HG03558 (cell line): ENCODE results near the gene SLC11A2.

ENCODE experiments used
- ATAC-seq: cut with Tn5 transposase; IDR thresholded peaks from one replicate; pipeline ENCODE4 v1.9.1; 2021; ENCODE audit warnings: moderate number of reproducible peaks; ENCODE audit not compliant: unreplicated experiment; ENCODE audit errors: extremely low read depth

SLC11A2 gene

DNA sequence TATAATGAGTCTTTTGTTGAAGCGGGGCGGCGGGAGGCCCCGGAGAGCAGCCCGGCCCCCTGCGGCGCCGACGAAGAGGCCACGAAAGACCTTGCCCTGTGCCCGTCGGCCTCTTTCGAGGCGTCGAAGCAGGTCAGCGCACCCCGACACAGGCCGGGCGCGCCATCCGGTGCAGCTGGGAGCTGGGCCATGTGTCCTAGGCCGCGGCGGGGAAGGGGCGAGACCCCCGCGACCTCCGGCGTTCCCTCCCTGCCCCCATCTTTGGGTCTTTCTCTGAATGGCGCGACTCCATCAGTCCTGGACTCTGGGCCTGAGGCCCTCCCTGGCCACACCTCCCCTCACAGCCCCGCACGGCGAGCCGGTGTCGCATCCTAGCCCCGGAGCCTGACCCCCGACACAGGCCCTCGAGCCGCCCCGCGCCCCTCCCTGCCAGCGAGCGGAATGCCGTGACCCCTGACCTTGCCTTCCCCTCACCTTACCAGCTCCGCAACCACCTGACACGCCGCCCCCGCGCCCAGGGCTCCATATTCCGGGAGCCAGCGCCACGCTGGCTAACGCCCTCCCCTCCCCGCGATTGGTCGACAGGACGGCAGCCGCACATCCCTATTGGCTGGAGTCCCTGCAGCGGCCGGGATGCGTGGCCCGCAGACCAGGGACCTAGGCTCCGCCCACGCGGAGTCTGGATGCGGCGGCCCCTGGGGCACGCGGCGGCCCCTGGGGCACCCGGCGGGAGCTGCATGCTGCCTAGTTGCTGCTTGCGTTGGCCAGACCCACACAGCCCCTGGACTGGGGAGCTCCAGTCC, at the start of gene SLC11A2:
SLC11A2 (minus strand) TSS at position 549 of the 803 bp plus-strand sequence. CDS start 15,656 bp downstream, outside the sequence.
- peak; percentile 75 for ATAC-seq

- no peak for ATAC-seq
These were observed 49.2 kb upstream of the SLC11A2 start for GRCh38 chr12:51075390-51075789.

- no peak for ATAC-seq
These were observed 45.5 kb upstream of the SLC11A2 start for GRCh38 chr12:51071663-51072062.

DNA sequence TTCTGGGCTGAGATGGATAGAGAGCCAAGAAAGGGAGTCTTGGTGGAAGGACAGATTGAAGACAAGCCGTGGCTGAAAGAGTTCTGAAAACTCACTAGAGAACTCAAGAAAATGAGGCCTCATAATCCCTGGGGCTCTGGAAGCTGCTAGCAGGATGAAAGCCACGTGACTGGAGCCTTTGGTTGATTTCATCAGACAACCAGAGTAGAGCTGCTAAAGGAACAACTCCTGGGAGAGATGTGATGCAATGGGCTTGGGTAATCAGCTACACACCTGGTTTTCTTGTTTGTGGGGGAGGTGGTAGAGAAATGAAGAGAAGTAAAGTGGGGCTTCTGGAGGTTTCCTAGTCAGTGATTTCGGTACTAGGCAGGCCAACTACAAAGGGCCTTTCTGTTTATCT, 43.8 kb upstream of the SLC11A2 start:
- ATAC-seq = no peak

DNA sequence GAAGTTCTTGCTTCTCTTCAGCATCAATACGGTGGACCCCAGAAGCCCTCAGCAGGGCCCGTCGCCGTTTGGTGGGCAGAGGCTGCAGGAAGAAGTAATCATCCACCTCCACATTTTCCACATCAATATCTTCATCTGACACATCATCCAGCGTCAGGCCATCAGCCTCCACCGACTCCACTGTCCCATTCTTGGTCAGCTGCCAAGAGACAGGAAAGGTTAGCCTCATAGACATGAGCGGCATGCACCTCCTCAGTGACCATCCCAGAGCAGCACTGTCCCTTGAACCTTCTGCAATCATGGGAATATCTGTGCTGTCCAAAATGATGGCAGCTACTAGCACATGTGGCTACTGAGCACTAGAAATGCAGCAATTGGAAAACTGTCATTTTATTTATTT, 41.6 kb upstream of the SLC11A2 start:
- ATAC-seq = no peak

DNA sequence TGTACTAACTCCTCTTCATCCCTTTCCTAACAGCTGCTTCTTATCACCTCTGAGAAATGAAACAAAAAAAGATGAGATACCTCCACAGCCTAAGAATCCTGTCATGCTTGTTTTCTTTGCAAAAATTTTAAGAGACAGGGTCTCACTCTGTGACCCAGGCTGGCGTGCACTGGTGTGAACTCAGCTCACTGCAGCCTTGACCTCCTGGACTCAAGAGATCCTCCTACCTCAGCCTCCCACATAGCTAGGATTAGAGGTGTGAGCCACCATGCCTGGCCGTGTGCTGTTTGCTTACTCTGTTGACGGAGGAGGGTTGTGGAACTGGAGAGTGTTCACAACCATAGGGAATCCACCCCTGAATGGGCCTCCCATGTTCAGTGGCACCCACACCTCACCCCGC, 41.0 kb upstream of the SLC11A2 start:
- no peak for ATAC-seq

GRCh38 chr12:51065530-51065929, 39.3 kb upstream of the SLC11A2 start:
- ATAC-seq = no peak

- no peak for ATAC-seq
These were observed 36.6 kb upstream of the SLC11A2 start for GRCh38 chr12:51062631-51063397.

- no peak for ATAC-seq
These were observed 32.9 kb upstream of the SLC11A2 start for GRCh38 chr12:51059086-51059485.

DNA sequence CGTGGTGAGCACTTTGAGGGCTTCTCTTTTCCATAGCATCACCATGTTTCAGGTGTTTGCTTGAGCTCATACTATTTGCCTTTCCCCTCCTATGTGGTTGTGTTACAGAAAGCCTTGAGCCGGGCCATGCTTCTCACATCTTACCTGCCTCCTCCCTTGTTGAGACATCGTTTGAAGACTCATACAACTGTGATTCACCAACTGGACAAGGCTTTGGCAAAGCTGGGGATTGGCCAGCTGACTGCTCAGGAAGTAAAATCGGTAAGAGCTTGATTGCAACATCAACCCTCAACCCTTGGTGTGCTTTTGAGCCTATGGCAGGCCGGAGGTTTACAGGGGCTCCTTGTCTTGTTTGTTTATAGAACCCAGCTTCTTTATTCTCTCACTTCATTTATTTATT, 30.1 kb upstream of the SLC11A2 start:
- ATAC-seq = no peak

GRCh38 chr12:51055060-51055459, 28.9 kb upstream of the SLC11A2 start:
- no peak for ATAC-seq

DNA sequence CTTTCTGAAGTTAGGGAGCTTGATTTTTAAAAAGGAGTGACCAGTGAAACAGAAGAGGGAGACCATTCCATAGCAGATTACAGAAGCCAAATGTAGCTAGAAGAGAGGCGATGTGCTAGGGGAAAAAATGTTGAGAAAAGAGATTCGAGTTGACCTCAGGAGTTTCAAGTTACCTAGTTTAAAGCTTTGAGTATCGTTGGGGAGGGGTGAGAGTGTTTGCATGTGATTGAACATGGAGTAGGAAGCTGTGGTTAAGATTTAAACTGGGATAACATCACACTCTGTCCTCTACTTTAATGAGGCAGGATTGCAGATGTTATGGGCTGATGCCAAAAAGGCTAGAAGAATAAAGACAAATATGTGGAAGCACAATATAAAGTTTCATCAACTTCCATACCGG, 25.6 kb upstream of the SLC11A2 start:
- ATAC-seq = no peak

DNA sequence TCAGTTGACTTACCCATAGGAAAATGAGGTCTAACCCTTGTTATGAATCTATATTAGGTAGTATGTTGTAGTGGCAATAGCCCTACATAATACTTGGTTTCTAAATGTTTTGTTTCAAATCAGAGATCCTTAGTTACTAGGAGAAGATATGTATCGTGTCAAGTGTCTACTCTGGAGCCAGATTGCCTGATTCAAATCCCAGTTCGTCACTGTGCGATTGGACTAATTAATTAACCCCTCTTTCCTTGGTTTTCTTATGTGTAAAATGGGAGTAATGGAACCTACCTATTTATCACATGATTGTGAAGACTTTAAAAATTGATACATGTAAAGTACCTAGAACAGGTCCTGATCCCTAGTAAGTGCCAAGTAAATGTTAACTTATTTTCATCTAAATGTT, 23.3 kb upstream of the SLC11A2 start:
- ATAC-seq = no peak

GRCh38 chr12:51048661-51049251, 22.6 kb upstream of the SLC11A2 start:
- no peak for ATAC-seq

- ATAC-seq = peak; percentile 92
These were observed 21.7 kb upstream of the SLC11A2 start, which contains the start of gene LETMD1 for GRCh38 chr12:51047655-51048540. TSS of gene LETMD1 (plus strand) at chr12:51048327. CDS start at chr12:51048357, 30 bp downstream.

DNA sequence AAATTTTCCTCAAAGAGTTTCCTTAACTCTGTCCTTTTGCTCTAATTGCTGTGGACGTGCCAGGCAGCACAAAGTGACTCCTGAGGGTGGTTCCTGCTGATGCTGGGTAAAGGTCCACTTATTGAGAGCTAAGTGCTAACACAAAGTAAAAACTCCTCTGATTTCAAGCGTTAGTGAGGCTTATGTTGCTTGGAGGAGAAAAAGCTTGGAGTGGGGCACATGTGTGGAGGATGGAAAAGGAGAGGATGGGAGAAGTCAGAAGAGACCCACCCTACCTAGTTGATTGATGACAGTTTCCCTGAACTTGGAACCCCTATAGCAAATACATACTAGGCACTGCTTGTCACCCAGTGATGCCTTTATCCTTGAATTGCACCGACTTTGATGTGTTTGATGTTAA, 10.1 kb upstream of the SLC11A2 start:
- ATAC-seq = no peak

DNA sequence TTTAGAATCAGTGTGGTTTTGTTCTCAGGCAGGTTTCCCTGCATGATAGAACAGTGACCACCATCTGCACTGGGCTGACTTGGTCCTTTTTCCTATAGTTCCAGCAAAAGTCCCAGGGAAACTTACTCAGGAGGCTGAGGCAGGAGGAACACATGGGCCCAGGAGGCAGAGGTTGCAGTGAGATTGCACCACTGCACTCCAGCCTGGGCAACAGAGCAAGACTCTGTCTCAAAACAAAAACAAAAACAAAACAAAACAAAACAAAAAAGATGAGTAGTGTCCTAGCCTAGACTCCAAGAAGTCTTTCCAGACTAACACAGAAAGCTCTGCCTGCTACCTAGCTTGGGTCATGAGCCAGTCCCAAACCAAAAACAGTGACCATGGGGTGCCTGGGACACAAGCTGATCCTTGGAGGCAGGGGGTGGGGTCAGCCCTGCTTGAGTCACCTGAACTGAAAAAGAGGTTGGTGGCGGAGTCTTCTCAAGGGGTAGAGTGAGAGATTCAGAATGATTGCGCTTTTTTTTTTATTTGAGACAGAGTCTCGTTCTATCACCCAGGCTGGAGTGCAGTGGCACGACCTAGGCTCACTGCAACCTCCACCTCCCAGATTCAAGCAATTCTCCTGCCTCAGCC, 7.4 kb upstream of the SLC11A2 start:
- ATAC-seq = no peak

DNA sequence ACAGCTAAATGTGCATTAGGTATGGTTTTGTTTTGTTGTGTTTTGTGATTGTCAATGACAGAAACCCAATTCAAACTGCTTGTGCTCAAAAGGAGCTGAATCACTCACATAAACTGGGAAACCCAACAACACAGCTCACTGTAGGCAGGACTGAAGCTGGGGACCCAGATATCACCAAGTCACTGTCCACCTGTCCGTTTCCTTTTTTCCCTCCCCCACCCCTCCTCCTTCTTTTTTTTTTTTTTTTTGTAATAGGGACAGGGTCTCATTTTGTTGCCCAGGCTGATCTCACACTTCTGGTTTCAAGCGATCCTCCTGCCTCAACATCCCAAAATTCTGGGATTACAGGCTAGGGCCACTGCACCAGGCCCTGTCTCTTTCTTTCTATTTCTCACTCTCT, 6.9 kb upstream of the SLC11A2 start:
- ATAC-seq = no peak

- no peak for ATAC-seq
These were observed 2.6 kb upstream of the SLC11A2 start for GRCh38 chr12:51028813-51029150.
